ENCODE measurements around the gene COPS8.

The COPS8 gene

GRCh38 chr2:237097326-237097910, 11.7 kb downstream of the COPS8 start:
- Mint-ChIP-seq H3K4me3 (no peak overlapping the region), H3K27ac (no peak overlapping the region)

DNA sequence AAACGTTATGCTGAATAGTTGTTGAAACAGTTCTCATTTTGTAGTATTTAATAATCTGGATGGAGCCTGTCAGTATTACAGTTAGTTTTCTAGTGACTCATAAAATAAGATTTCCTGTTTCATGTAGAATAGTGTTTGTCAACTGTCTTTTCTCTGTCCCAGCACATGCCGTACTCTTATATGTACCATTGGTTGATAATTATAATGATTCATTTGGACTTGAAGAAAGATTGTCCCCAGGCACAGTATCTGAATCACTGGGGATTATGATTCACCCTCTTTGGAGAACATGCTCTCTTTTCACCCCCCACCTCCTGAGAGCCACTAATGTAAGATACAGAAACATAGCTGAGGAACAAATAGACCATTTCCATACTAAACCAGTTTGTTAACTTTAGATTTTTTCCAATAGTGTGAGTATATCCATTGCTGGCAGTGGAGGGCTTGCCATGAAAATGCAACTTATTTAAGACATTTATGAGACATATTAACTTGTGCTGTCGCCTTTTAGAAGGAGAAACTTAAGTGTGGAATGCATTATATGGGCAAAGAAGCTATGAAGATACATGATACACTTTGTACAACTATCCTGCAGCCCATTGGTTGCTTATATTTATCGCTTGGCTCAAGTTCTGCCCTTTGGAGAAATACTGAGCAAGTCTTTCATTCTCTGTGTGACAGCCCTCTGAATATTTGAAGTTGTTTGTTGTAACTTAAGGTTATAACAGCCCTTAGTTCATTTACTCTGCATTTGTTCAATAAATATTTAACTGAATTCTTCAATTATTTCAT, 12.4 kb downstream of the COPS8 start:
- Mint-ChIP-seq H3K27me3 (ENCODE audit: low read depth) (no peaks in the 10 kb centered on the region), H3K36me3 (ENCODE audit: low read depth) (peaks cover 85% of the 10 kb centered on the region), H3K4me3 (no peak overlapping the region), H3K4me1 (peaks cover 7% of the 10 kb centered on the region), H3K27ac (no peak overlapping the region), H3K9me3 (peaks cover 7% of the 10 kb centered on the region)
- TF ChIP-seq, protein P1, sequence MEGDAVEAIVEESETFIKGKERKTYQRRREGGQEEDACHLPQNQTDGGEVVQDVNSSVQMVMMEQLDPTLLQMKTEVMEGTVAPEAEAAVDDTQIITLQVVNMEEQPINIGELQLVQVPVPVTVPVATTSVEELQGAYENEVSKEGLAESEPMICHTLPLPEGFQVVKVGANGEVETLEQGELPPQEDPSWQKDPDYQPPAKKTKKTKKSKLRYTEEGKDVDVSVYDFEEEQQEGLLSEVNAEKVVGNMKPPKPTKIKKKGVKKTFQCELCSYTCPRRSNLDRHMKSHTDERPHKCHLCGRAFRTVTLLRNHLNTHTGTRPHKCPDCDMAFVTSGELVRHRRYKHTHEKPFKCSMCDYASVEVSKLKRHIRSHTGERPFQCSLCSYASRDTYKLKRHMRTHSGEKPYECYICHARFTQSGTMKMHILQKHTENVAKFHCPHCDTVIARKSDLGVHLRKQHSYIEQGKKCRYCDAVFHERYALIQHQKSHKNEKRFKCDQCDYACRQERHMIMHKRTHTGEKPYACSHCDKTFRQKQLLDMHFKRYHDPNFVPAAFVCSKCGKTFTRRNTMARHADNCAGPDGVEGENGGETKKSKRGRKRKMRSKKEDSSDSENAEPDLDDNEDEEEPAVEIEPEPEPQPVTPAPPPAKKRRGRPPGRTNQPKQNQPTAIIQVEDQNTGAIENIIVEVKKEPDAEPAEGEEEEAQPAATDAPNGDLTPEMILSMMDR (IDR thresholded peaks at IDR 0.05; ENCODE audit: unreplicated experiment in 3 of 3) = no peak

More at GRCh38 chr2:237097326-237097910, 11.7 kb downstream of the COPS8 start:
- Mint-ChIP-seq H3K27me3 (ENCODE audit: low read depth) (no peaks in the 10 kb centered on the region), H3K9me3 (peaks cover 7% of the 10 kb centered on the region), H3K36me3 (ENCODE audit: low read depth) (peaks cover 80% of the 10 kb centered on the region), H3K4me1 (peaks cover 14% of the 10 kb centered on the region)
- TF ChIP-seq, protein P1 (IDR thresholded peaks at IDR 0.05; ENCODE audit: unreplicated experiment in 3 of 3) = no peak

GRCh38 chr2:237099804-237100203, 14.1 kb downstream of the COPS8 start:
- Mint-ChIP-seq H3K4me1 (no peaks in the 10 kb centered on the region), H3K4me3 (no peak overlapping the region)
- TF ChIP-seq, protein P1 (IDR thresholded peaks at IDR 0.05; ENCODE audit: unreplicated experiment in 3 of 3) = no peak

GRCh38 chr2:237101118-237101979, 15.7 kb downstream of the COPS8 start:
- Mint-ChIP-seq H3K4me1 (no peaks in the 10 kb centered on the region), H3K4me3 (no peak overlapping the region), H3K27ac (no peak overlapping the region), H3K27me3 (ENCODE audit: low read depth) (no peaks in the 10 kb centered on the region), H3K9me3 (peaks cover 10% of the 10 kb centered on the region), H3K36me3 (ENCODE audit: low read depth) (peaks cover 64% of the 10 kb centered on the region)
- TF ChIP-seq, protein P1 (IDR thresholded peaks at IDR 0.05; ENCODE audit: unreplicated experiment in 3 of 3) = no peak

More at GRCh38 chr2:237099804-237100203, 14.1 kb downstream of the COPS8 start:
- H3K36me3 Mint-ChIP-seq (ENCODE audit: low read depth) = peaks cover 71% of the 10 kb centered on the region
- H3K27ac Mint-ChIP-seq = no peak overlapping the region
- peaks cover 7% of the 10 kb centered on the region for H3K9me3 Mint-ChIP-seq
- H3K27me3 Mint-ChIP-seq (ENCODE audit: low read depth) = no peaks in the 10 kb centered on the region

- TF ChIP-seq, protein P1 (IDR thresholded peaks at IDR 0.05; ENCODE audit: unreplicated experiment in 3 of 3) = no peak
These were observed 16.7 kb downstream of the COPS8 start for GRCh38 chr2:237102428-237102827.

More at GRCh38 chr2:237102428-237102827, 16.7 kb downstream of the COPS8 start:
- Mint-ChIP-seq H3K4me1 (no peaks in the 10 kb centered on the region), H3K9me3 (peaks cover 12% of the 10 kb centered on the region), H3K4me3 (no peak overlapping the region), H3K36me3 (ENCODE audit: low read depth) (peaks cover 63% of the 10 kb centered on the region), H3K27me3 (ENCODE audit: low read depth) (no peaks in the 10 kb centered on the region), H3K27ac (no peak overlapping the region)

Data from nephron (organoid).